Activated CD8-positive, alpha-beta memory T cell treated with anti-CD3 and anti-CD28 coated beads, Interleukin-2, amount 50 U/mL, for 4 hours (primary cell): Measurements from ENCODE around the gene CDH13.

Source experiments
- DNase-seq: peaks from one replicate; pipeline ENCODE4 v3.0.0-alpha.2; 2020

The CDH13 gene

DNA sequence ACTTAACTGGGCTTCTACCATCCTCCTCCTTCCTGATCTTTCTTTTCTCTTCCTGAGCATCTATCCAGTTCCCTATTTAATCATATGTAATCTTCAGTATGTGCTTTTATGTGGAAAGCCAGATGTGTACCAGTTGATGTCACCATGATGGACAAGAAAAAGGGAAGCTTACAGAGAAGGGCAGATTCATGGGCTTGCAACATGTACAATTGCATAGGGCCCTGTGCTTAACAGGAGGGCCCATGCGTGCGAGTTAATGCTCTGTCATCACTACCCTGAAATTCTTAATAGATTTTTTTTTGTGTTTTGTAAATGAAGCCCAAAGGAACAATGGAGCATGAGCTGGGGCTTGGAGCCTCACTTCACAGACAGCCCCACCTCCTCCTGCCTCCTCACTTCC is 124.3 kb downstream of the CDH13 start:
- no peak for DNase-seq

DNA sequence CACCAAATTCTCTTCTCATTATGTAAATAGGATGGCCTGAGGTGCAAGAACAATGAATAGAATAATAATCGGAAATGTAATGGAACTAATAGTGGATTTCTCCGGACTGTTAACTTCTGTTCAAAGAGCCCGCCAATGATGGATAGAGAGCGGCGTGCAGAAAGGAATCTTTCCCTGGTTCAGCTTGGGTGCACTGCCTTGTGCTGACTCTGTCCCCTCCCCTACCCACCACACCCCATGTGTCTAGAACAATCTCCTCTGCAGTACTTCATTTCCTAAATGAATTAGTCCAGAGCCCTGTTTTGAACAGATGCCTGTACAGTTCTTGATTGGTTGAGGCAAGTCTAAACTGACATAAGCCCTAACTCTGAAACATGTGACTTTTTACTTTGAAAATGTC is 125.4 kb downstream of the CDH13 start:
- no peak for DNase-seq

DNA sequence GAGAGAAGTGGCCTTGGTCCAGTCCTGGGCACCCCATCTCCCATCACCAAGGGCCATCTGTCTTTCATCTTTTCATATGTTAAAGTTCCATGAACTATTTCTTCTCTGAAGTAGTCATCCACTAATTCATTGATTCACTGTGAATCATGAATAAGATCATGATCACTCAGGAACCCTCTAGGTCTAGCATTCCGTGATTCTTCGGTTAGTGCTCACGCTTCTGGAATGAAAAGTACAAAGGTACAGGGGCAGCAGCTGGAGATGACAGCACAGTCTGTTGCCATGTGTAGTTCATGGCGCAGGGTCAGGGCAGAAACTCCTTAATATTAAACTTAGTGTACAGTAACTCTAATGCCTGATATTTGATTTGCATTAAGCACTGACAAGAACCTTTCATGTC is 127.1 kb downstream of the CDH13 start:
- DNase-seq, result no peak

DNA sequence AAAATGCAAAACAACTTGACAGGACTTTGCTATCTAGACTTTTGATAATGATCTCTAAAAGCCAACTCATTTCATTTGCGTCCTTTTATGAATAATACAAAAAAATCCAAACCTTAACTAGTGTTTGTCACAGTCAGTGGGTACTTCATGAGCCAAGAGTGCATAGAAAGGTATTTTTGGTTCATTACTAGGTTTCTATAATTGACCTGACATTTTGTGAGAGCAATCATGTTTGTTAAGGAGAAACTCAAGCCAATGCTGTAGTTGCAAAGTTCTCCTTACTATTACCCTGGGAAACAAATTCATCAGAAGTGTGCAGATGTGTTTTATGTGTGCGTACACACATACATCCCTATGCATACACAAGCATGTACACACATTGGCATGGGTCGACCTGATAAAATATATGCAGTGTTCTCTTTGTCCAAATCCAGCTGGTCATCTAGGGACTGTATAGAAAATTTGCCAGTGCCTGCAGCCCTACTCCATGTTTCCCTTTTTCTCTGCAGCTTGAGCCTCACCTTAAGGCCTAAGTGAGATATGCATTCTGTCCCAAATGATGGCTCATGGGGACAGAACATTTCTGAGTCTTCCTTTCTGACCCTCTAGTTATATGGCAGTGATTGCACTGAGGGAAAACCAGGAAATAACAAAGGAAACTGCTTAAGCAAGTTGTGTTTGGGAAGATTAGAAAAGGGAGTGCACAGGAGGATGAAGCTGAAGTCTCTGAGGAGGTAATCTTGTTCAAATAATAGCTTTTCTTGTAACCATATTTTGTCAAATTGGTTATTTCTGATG is 128.1 kb downstream of the CDH13 start:
- no peak for DNase-seq

DNA sequence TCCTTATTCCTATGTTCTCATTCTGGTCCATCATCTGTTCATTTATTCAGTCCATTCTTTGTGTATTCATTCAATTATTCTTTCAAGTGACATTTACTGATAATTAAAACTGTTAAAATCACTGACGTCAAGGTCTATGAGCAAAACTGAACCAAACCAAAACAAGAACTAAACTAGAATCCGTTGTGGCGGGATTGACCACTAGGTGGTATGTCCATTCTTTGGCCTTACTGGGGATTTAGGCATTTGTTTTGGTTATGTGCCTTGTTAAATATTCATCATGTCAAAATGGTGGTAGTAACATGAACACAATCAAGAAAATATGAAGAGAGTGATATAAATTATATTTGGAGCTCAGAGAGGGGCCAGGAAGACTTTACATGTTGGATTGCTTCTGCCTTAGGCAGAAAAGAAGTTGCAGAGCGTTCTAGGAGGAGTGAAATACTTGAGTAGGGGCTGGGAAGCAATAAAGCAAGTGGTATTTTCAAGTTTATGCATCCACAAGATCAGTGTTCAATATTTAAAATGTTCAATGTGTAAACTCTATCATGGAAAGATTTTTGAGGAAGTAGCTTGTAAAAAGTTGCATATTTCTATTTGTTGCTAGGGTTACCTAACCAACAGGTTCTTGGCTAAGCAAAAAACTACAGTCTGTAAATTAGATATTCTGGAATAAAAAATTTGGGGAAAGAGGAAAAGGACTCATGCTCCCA is 129.0 kb downstream of the CDH13 start:
- DNase-seq, result no peak

DNA sequence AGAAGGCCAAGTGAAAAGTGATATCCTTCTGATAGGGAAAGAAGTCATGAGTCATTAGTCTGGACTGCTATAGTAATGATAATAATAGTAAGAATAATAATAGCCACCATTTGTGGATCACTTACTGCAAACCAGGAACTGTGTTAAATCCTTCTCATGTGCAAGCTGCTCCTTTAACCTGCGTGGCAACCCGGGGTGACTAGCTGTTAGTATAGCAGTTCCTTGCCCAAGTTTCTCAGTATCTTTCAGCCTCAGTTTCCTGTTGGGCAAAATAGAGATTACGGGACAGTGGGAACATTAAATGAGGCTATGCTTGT is 129.5 kb downstream of the CDH13 start:
- no peak for DNase-seq

DNA sequence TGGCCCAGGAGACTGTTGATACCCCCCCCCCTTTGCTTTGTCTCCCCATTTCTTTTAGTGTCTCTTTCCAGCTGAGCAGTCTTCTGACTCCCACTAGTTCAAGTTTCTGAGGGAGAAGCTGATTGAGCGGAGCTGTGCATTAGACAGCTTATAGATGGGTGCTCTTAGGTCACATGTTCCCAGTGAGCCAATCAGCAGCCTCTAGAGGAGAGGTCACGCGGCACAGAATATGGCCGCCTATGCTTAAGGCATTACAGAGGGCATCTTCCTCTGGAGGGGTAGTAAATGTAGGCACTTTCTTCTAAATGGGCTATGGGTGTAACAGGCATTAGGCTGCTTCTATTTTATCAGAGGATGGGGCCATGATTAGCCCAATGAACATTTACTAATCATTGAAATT is 131.6 kb downstream of the CDH13 start:
- DNase-seq, result no peak

DNA sequence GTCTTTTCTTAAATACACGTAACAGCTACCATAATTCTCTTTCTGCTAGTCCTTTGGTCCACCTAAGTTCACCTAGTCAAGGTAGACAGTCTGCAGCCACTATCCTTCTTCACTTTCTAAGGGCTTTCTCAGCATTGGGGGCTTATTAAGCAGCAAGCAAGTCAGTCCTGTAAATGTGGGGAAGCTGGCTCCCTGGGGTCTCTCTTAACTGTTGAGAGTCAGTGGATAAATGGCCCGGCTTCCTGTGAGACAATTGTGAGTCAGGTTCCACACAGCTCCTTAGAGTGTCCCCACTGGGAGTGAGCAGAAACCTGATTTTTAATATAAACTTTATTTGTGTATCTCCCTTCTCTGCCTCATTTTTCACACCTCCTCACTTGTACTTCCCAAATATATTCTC is 132.1 kb downstream of the CDH13 start:
- no peak for DNase-seq

DNA sequence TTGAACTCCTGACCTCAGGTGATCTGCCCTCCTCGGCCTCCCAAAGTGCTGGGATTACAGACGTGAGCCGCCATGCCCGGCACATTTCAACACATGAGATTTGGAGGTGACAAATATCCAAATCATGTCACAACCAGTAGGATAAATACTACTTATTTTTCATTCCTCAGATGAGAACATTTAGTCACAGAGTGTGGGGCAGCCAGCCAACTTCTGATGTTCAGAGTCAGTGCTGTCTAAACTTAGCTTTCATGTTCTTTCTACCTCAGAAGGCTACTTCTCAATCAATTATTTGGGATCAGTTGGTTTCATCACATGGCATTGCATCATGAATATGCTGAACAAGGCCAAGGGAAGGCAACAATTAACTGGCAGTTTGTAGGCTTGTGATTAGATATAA is 134.5 kb downstream of the CDH13 start:
- DNase-seq, result no peak

DNA sequence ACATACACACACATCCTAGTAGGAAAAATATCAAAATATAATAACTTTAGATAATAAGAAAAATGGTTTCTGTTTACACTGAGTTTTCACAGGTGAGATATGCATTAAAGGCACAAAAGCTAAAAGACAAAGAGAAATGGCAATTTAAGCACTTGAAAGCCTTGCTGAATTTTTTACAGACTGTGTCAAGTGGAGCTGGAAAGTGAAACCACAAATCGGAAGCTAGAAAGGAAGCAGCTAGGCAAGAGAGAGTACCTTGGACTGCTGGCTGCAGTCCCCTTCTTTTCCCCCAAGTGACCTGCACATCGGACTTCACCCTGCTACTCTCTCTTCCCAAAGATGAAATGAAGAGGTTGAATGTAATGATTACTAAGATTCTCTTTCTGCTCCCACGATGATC is 135.1 kb downstream of the CDH13 start:
- DNase-seq, result no peak

DNA sequence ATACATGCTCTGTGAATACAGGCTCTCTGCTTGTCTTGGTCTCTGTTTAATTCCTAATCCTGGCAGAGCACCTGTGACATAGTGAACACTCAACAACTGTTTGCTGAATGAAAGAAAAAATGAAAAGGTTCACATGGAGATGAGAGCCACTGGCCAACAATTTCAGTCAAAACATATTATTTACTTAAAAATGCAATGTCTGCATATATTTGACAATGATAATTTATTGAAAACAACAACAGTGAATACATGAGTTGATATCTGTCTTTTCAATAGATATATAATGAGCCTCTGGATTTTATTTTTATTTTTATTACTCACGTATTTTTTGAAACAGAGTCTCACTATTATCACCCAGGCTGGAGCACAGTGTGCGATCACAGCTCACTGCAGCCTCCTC is 136.6 kb downstream of the CDH13 start:
- no peak for DNase-seq

DNA sequence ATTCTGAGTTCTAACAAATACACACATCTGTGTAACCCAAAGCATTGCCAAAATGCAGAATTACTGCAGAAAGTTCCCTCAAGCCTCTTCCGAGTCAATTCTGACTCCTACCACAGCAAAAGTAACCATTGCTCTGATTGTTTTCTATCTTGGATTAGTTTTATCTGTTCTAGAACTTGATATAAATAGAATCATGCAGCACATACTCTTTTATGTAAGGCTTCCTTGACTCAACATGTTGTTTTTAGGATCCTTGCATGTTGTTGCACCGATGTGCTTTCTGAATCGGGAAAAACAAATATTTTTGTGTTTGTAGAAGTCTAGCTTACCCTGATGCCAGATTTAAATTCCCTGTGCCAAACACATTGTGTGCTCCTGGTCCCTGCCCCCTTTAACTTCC is 140.4 kb downstream of the CDH13 start:
- DNase-seq, result no peak

DNA sequence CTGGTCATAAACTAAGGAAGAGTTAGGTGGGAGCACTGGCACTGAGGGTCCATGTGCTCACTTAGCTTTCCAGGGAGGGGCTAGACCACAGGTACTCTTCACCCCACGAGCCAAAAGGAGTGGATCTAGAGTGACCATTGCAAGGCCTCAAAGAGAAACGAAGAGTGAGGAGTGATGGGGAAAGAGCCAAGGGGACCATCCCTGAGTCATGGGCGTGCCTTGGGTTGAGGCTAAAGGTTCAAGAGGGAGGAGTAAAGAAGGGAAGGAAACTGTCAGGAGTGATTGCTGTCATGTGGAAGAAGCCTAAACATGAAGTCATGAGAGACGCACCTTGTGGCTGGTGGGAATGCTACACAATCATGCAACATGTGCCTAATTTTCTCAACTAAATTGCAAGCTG is 141.0 kb downstream of the CDH13 start:
- DNase-seq, result no peak

DNA sequence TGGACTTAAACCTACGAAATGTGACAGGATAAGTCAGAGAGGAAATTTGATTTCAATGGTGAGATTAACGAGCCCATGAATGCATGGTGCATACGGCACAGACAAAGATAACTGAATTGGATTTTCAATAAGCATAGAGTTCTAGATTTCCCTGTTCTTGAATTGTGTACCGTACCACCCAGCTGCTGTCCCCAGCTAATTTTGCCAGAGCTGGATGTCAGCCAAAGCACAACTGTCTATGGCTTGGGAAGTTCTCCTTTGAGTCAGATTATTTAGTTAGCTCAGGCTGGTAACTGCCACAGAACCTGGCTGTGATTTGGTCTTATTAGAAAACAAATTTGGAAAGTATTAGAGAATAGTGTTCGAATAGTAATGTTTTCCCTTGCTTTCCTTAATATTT is 143.1 kb downstream of the CDH13 start:
- no peak for DNase-seq

DNA sequence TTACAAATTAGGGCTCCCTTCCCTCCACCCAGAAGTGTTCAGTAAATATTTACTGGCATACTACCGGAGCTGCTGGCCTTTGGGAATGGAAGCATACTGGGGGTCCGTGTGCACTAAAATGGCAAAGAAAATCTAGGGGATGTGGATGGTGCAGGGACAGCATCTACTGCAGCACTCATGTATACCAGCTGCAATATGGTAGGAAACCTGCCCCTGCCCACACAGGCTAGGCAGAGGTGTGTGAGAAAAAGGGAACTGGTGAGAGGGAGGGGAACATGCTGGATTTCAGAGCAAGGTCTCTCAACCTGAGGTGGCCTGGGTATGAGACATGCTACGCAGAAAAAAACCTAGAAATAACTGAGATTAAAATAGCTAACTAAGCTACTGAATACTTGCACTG is 145.4 kb downstream of the CDH13 start:
- DNase-seq, result no peak

DNA sequence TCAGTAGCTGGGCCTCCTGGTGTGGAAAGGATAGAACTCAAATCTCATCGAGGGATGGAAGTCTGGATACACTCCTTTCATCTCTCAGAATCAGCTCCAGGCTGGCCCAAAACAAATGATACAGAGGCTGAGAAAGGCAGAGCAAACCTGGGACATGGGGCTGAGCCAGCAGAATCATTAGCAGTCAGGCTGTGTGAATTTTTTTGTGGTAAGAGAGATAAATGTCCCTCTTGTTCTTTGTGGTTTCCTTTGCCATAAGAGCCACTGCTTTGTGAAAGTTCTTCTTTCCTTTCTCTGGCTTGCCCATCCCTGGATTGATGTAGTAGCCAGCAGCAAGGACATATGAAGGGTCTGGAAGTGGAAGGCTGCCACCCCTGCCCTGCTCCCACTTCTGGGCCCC is 146.2 kb downstream of the CDH13 start:
- DNase-seq, result no peak

DNA sequence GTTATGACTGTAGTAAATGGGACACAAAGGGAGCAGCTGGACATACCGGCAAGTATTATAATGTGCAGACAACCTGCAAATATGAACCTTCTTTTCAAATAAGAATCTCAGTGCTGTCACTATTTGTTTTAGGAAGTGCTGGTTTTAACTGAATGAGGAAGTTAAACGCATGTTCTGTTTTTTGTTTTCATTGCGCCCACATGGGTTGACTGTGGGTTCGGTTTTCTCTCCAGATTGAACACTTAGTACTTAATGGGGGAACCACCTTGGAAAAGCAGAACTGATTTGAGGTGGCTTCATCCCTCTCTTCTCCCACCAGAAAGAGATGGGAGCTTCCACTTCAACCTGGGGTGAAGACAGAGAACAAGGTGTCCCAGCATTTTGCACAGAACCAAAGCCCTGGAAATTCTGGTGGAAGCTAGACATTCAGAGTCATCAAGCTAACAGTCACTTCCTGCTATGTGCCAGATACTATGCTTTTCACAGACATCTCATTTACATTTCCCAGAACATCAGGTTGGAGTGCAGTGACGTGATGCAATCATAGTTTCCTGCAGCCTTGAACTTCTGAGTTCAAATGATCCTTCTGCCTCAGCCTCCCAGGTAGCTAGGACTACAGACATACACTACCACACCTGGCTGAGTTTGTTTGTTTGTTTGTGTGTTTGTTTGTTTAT is 149.8 kb downstream of the CDH13 start:
- no peak for DNase-seq

DNA sequence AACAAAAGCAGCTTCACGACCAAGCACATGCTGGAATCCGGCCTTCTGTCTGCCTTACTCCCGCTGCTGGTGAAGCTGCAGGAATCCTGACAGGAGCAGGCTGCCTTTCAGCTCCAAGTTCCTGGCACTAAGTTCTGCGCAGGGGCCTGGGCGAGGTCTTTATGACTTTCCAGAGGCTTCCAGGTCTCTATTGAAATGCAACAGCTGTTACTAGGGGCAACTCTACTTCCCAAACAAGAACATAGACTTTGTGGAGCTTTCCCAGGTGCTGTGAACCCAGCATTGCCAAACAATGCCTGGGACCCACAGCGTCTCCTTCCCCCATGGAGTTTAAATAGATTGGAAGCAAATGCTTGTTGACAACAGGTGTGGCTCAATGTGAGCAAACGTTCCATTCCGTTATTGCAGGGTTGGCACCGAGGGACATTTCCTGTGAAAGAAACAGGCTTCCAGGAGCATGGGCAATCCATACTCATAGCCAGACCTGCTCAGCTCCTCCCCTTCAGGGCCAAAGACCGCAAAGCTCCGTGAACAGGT is 156.0 kb downstream of the CDH13 start:
- DNase-seq, result no peak

DNA sequence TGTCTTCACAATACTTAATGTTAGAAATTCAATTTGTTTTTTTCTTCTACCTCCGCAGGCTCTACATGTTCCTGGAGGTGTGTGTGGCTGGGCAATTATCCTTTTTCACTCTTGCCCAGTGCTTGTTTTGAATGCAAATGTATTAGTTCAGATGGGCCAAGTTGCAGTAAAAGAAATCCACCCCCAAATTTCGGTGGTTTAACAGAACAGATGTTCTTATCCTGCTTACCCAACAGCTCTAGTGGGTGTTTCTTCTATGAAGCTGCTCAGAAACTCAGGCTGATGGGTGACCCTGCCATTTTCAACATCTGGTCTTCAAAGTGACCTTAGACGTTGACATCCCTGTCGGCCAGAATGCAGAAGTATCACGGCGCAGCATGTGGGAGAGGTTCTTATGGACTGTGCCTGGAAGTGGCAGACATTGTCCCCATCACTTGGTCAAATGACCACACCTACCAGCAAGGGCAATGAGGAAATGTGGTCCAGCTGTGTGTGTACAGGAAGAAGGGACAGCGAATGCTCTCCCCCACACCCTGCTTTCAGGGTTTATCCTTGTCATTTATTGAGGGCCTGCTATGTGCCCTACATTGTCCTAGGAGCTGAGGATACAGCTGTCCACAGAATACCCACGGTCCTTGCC is 157.3 kb downstream of the CDH13 start:
- DNase-seq, result no peak

DNA sequence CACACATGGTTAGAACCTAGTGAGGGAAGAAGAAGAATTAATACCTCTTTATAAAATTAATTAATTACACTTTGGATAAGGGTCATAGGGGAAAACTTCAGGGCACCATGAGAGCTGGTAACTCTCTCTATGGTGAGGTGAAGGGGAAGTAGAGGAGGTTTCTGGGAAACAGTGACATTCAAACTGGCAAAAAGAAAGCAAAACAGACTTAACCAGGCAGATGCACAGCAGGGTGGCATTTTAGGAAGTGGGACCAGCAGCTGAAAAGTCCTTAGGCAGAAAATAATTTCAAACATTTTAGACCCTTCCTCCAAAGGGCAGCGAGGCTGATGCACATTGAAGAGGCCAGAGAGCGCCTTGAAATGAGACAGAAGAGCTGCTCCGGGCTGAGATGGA is 157.8 kb downstream of the CDH13 start:
- no peak for DNase-seq

DNA sequence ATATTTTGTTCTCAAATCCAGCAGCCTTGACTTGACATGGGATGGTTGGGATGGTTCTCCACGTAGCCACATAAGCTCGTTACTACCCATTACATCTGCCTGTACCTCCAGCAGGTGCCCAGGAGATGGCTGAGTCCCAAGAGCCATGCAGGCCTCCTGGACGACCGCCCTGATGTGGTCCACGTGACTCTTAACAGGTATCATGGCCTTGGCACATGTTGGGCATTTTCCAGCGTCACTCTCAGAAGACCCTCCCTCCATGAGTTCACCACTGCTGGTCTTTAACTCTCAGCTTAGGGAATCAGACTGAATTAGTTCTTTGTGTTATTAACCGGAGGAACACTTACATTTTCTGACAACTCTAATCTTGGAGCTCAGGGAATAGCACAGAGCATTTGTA is 161.5 kb downstream of the CDH13 start:
- no peak for DNase-seq

DNA sequence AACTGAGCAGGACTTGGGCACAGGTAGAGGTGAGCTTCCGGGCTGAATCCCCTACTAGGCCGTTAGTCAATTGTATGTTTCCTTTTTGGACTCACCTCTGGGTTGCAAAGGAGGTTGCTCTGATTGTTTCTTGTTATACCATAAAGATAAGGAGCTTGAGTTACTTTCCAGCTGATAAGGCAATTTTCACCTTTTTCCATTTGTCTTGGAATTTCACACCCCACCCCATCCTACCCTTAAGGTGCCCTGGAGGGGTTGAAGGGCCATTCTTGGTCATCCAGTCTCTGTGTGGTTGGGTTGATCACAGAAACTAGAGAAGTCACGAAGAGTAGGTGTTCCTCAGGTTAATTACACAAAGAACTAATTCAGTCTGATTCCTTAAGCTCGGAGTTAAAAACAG is 162.2 kb downstream of the CDH13 start:
- no peak for DNase-seq

DNA sequence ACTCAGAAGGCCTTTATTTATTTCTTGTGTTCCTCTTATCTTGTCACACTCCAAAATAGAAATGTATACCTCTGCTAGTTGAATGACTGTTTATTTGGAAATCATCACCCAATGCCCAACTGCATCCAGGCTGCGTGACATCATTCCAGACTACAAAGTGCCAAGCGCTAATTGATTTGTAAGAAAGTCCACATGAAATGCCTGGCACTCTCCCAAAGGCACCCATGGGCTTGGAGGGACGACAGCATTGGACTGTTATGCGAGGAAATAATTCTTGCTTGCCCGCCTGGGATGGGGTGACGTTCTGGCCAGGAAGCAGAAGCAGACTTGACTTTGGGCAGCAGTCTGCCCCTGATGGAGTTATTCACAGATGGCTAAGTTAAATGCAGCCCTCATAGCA is 165.9 kb downstream of the CDH13 start:
- DNase-seq, result no peak
